ENCODE data around the gene AKAP6.

GRCh38 chr14:32542507-32542906, 213.4 kb downstream of the AKAP6 start:
- TF ChIP-seq CTCF (IDR thresholded peaks at IDR 0.05; ENCODE audit: low read depth, low read length, poor library complexity, severe bottlenecking), result no peak
- no peak for TF ChIP-seq EZH2phosphoT487 (IDR thresholded peaks at IDR 0.05; ENCODE audit: borderline replicate concordance, low read length)
